Measurements from ENCODE around the gene GRIN3B. TPM values are rescaled to one million over a fixed set of nuclear protein-coding genes. Genes with fewer than 3 reads are reported as not detected.

GRIN3B gene
- polyA plus RNA-seq, 2 of the 4 experiments (the other 2 are of a cell fraction), result 0.67 to 1.5 TPM

DNA sequence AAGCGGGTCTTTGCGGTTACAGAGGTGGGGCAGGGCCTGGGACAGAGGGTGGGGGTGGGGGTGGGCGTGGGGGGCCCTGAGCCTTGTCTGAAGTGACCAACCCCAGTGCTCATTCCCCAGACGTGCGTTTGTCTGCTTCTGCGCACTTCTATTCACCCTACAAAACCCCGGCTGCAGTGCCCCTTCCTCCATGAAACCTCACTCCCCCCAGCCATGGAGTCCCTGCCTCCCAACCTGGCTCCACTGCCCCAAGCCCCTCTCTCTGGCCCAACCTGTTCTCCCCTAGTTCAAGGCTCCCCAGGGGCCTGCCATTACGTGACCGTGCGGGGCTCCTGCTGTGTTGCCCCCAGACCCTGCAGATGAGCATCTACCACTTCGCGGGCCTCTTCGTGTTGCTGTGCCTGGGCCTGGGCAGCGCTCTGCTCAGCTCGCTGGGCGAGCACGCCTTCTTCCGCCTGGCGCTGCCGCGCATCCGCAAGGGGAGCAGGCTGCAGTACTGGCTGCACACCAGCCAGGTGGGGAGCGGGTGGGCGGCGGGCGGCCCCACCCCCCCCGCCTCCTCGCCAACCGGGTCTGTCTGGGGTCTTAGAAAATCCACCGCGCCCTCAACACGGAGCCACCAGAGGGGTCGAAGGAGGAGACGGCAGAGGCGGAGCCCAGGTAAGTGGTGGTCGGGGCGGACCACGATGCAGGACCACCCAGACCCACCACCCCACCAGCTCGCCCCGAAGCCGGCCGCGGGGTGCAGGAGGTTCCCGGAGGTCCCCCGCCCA is 8.2 kb downstream of the GRIN3B start:
- WGBS (ENCODE audit: missing lambda C conversion rate), result 95% methylated on average over 17 of the region's 45 CpGs
- no peaks in the 10 kb centered on the region for H3K9me3 ChIP-seq
- ChIA-PET CTCF (no interaction called here), POLR2A (no interaction called here)
- TF ChIP-seq HDAC2 (IDR thresholded peaks at IDR 0.05), result no peak
- DNase-seq (ENCODE audit: low read depth in 1 of 2, low spot score in 1 of 2) (no peak), FAIRE-seq (no peak), ATAC-seq (no peak)
- H3K4me2 ChIP-seq, result no peak overlapping the region
- H3K4me3 ChIP-seq, result no peak overlapping the region
- no peaks in the 10 kb centered on the region for H3K4me1 ChIP-seq
- H3K27ac ChIP-seq, result no peak overlapping the region

DNA sequence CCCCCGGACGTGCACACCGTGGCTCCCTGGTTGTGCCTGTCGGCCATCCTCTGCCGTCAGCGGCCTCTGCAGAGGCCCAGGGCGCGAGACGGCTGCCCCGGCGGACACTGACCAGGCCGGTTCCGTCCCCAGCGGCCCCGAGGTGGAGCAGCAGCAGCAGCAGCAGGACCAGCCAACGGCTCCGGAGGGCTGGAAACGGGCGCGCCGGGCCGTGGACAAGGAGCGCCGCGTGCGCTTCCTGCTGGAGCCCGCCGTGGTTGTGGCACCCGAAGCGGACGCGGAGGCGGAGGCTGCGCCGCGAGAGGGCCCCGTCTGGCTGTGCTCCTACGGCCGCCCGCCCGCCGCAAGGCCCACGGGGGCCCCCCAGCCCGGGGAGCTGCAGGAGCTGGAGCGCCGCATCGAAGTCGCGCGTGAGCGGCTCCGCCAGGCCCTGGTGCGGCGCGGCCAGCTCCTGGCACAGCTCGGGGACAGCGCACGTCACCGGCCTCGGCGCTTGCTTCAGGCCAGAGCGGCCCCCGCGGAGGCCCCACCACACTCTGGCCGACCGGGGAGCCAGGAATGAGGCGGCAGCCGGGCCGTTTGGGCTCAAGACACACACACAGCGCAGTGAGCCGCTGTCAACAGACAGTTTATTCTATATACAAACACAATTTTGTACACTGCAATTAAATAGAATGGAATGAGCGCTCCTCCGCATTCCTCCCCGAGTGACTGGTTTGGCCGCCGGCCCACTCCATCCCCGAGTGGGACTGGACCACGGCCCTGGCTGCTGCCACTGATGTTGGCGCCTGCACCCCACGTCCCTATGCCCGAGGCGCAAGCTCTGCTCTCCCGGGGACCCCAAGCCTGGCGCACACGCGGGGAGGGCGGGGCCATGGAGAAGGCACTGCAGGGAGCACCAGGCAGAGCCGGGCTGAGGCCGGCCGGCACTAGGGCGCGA is 9.1 kb downstream of the GRIN3B start:
- DNase-seq (ENCODE audit: low read depth in 1 of 2, low spot score in 1 of 2), result no peak
- no peak for FAIRE-seq
- H3K27ac ChIP-seq, result no peak overlapping the region
- no peaks in the 10 kb centered on the region for H3K9me3 ChIP-seq
- TF ChIP-seq, protein P1, sequence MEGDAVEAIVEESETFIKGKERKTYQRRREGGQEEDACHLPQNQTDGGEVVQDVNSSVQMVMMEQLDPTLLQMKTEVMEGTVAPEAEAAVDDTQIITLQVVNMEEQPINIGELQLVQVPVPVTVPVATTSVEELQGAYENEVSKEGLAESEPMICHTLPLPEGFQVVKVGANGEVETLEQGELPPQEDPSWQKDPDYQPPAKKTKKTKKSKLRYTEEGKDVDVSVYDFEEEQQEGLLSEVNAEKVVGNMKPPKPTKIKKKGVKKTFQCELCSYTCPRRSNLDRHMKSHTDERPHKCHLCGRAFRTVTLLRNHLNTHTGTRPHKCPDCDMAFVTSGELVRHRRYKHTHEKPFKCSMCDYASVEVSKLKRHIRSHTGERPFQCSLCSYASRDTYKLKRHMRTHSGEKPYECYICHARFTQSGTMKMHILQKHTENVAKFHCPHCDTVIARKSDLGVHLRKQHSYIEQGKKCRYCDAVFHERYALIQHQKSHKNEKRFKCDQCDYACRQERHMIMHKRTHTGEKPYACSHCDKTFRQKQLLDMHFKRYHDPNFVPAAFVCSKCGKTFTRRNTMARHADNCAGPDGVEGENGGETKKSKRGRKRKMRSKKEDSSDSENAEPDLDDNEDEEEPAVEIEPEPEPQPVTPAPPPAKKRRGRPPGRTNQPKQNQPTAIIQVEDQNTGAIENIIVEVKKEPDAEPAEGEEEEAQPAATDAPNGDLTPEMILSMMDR (IDR thresholded peaks at IDR 0.05), result no peak
- TF ChIP-seq JUNB (IDR thresholded peaks at IDR 0.05), result no peak
- no peak for TF ChIP-seq FOSB (CRISPR knock-in tag; IDR thresholded peaks at IDR 0.05)
- WGBS (ENCODE audit: missing lambda C conversion rate), result 94% methylated on average over 55 of the region's 92 CpGs
- ChIA-PET CTCF (no interaction called here), POLR2A (no interaction called here)
- H3K4me3 ChIP-seq, result no peak overlapping the region
- ATAC-seq, result no peak
- H3K4me2 ChIP-seq, result no peak overlapping the region
- H3K4me1 ChIP-seq, result no peaks in the 10 kb centered on the region

DNA sequence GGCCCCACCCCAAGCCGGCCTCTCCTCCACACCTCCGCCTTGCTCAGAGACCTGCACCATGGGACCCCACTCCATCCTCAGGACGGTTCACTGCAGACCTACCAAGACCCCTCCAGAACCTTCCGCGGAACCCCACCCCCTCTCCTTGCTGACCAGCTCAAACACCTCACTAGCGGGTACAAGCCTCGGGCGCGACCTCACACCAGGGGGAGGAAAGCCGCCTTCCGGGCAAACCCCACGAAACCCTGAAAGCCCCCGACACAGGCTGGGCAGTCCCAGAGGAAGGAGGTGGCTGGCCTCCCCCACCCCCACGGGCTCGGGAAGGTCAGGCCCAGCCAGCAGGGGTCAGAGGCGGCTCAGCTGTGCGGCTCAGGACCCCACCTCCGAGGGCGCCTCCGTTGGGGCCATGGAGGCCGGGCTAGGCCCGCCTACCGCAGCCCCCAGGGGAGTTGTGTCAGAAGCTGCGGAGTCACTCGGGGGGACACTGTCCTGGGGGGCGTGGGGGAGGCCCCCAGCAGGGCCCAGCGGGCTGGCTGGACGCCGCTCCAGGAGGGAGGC is 9.8 kb downstream of the GRIN3B start:
- Histone ChIP-seq H3K4me1 (no peaks in the 10 kb centered on the region), H3K27ac (no peak overlapping the region), H3K4me3 (no peak overlapping the region), H3K9me3 (no peaks in the 10 kb centered on the region), H3K4me2 (no peak overlapping the region)
- FAIRE-seq (no peak), ATAC-seq (no peak), DNase-seq (ENCODE audit: low read depth in 1 of 2, low spot score in 1 of 2) (no peak)
- POLR2A ChIA-PET, result no interaction called here
- no peak for TF ChIP-seq ESRRA (IDR thresholded peaks at IDR 0.05; ENCODE audit: borderline replicate concordance, low read length)
- TF ChIP-seq CBX2 (IDR thresholded peaks at IDR 0.05; ENCODE audit: borderline replicate concordance, low read depth), result no peak
- TF ChIP-seq CHD2 (IDR thresholded peaks at IDR 0.05; ENCODE audit: low read length, partially characterized antibody), result no peak
- no peak for TF ChIP-seq EHF (CRISPR knock-in tag; IDR thresholded peaks at IDR 0.05)
- TF ChIP-seq BHLHE40 (IDR thresholded peaks at IDR 0.05; ENCODE audit: low read depth, low read length), result no peak
- no peak for TF ChIP-seq RNF2 (IDR thresholded peaks at IDR 0.05; ENCODE audit: borderline replicate concordance, low read depth)
- TF ChIP-seq, protein P2, sequence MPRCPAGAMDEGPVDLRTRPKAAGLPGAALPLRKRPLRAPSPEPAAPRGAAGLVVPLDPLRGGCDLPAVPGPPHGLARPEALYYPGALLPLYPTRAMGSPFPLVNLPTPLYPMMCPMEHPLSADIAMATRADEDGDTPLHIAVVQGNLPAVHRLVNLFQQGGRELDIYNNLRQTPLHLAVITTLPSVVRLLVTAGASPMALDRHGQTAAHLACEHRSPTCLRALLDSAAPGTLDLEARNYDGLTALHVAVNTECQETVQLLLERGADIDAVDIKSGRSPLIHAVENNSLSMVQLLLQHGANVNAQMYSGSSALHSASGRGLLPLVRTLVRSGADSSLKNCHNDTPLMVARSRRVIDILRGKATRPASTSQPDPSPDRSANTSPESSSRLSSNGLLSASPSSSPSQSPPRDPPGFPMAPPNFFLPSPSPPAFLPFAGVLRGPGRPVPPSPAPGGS (IDR thresholded peaks at IDR 0.05), result no peak
- no peak for TF ChIP-seq SREBF2 (IDR thresholded peaks at IDR 0.05)
- TF ChIP-seq CEBPB (IDR thresholded peaks at IDR 0.05), result no peak
- no peak for TF ChIP-seq GATA3 (IDR thresholded peaks at IDR 0.05; ENCODE audit: borderline replicate concordance)
- TF ChIP-seq NPAS2 (CRISPR knock-in tag; IDR thresholded peaks at IDR 0.05; ENCODE audit: borderline replicate concordance), result no peak
- TF ChIP-seq KDM5A (IDR thresholded peaks at IDR 0.05), result no peak
- no peak for TF ChIP-seq MAZ (IDR thresholded peaks at IDR 0.05; ENCODE audit: borderline replicate concordance, low read depth, low read length)
- TF ChIP-seq, protein P3, sequence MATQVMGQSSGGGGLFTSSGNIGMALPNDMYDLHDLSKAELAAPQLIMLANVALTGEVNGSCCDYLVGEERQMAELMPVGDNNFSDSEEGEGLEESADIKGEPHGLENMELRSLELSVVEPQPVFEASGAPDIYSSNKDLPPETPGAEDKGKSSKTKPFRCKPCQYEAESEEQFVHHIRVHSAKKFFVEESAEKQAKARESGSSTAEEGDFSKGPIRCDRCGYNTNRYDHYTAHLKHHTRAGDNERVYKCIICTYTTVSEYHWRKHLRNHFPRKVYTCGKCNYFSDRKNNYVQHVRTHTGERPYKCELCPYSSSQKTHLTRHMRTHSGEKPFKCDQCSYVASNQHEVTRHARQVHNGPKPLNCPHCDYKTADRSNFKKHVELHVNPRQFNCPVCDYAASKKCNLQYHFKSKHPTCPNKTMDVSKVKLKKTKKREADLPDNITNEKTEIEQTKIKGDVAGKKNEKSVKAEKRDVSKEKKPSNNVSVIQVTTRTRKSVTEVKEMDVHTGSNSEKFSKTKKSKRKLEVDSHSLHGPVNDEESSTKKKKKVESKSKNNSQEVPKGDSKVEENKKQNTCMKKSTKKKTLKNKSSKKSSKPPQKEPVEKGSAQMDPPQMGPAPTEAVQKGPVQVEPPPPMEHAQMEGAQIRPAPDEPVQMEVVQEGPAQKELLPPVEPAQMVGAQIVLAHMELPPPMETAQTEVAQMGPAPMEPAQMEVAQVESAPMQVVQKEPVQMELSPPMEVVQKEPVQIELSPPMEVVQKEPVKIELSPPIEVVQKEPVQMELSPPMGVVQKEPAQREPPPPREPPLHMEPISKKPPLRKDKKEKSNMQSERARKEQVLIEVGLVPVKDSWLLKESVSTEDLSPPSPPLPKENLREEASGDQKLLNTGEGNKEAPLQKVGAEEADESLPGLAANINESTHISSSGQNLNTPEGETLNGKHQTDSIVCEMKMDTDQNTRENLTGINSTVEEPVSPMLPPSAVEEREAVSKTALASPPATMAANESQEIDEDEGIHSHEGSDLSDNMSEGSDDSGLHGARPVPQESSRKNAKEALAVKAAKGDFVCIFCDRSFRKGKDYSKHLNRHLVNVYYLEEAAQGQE (IDR thresholded peaks at IDR 0.05), result no peak
- TF ChIP-seq EHMT2 (IDR thresholded peaks at IDR 0.05; ENCODE audit: low read depth), result no peak
- no peak for TF ChIP-seq ZSCAN20 (CRISPR knock-in tag; IDR thresholded peaks at IDR 0.05)
- TF ChIP-seq NFE2L2 (conservative IDR thresholded peaks at IDR 0.05; ENCODE audit: low read length), result no peak
- TF ChIP-seq HEYL (CRISPR knock-in tag; IDR thresholded peaks at IDR 0.05), result no peak
- TF ChIP-seq, protein P4, sequence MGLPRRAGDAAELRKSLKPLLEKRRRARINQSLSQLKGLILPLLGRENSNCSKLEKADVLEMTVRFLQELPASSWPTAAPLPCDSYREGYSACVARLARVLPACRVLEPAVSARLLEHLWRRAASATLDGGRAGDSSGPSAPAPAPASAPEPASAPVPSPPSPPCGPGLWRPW (IDR thresholded peaks at IDR 0.05), result no peak
- TF ChIP-seq JUN (IDR thresholded peaks at IDR 0.05), result no peak
- 86% methylated on average over 10 of the region's 29 CpGs for WGBS (ENCODE audit: missing lambda C conversion rate)
- CTCF ChIA-PET, result interaction anchor here (0.9 kb wide), 1 partner anchor 10 kb away, joined by 3 read pairs; the partner anchor contains the start of gene TMEM259

Data from A549 (cell line).